H1 (cell line): Measurements from ENCODE around the gene GIPC2. TPM values are rescaled to one million over a fixed set of nuclear protein-coding genes. Genes with fewer than 3 reads are reported as not detected.
A peak's percentile ranks its signal among the peaks of the same experiment; 100 is the strongest.

Experiments
- CTCF ChIA-PET: fragments of 300-600 bp; sonication (Branson Sonifier 250); formaldehyde crosslinking; loops from one replicate; lab custom pipeline; 2021; ENCODE audit not compliant: partially characterized antibody; lab: Charles Lee
- POLR2A ChIA-PET: fragments of 300-600 bp; sonication (Branson Sonifier 250); formaldehyde crosslinking; loops from one replicate; lab custom pipeline; 2021; ENCODE audit warnings: inconsistent platforms; ENCODE audit not compliant: partially characterized antibody; lab: Charles Lee
- DNase-seq, 2 experiments: peaks; one replicate each; pipeline versions ENCODE4 v3.0.0 to v3.0.0-alpha.2; 2010 to 2022; ENCODE audit warnings: low spot score in 2 of 2, low read depth in 1 of 2, mixed read lengths in 1 of 2
- FAIRE-seq: peaks from 2 replicates; lab custom pipeline; 2011; peaks lifted over from hg19 to GRCh38; lab: Jason Lieb, UNC
- H2AFZ ChIP-seq: 2 replicates; pipeline ENCODE4 v1.8.1; 2012; ENCODE audit warnings: low read length, inconsistent platforms
- H2AK5ac ChIP-seq: 2 replicates; pipeline ENCODE4 v1.6.1; 2013; ENCODE audit warnings: low read depth, low read length
- H2BK120ac ChIP-seq: replicated peaks from 2 replicates; pipeline ENCODE3; 2013; ENCODE audit warnings: low read depth, low read length, inconsistent platforms
- H2BK12ac ChIP-seq: 2 replicates; pipeline ENCODE4 v1.6.1; 2013; ENCODE audit warnings: low read depth, low read length
- H2BK15ac ChIP-seq: 2 replicates; pipeline ENCODE4 v1.6.1; 2013; ENCODE audit warnings: low read length
- H2BK20ac ChIP-seq: 2 replicates; pipeline ENCODE4 v1.6.1; 2013; ENCODE audit warnings: low read length
- H2BK5ac ChIP-seq: 2 replicates; pipeline ENCODE4 v1.6.1; 2013; ENCODE audit warnings: low read depth, low read length
- H3K14ac ChIP-seq: 2 replicates; pipeline ENCODE4 v1.6.1; 2013; ENCODE audit warnings: inconsistent platforms; ENCODE audit not compliant: insufficient read length
- H3K18ac ChIP-seq: 2 replicates; pipeline ENCODE4 v1.6.1; 2013; ENCODE audit warnings: low read length; ENCODE audit errors: extremely low read depth
- H3K23ac ChIP-seq: 2 replicates; pipeline ENCODE4 v1.6.1; 2013; ENCODE audit warnings: inconsistent platforms; ENCODE audit not compliant: insufficient read length
- H3K23me2 ChIP-seq: 2 replicates; pipeline ENCODE4 v1.6.1; 2013; ENCODE audit warnings: low read depth, low read length
- H3K27ac ChIP-seq: 2 replicates; pipeline ENCODE4 v1.6.1; 2011; ENCODE audit warnings: low read depth, low read length, inconsistent platforms
- H3K27me3 ChIP-seq, 4 experiments: replicated peaks in 1 of 4; 1 replicate in 1 of 4; 2 replicates in 3 of 4; pipeline versions ENCODE4 v1.6.1 to v1.8.1; 2011 to 2013; ENCODE audit warnings: low read length in 3 of 4, mild to moderate bottlenecking in 3 of 4, inconsistent platforms in 2 of 4, mixed read lengths in 2 of 4, moderate library complexity in 1 of 4; ENCODE audit not compliant: control insufficient read depth in 3 of 4, insufficient read depth in 3 of 4; ENCODE audit errors: extremely low read depth in 1 of 4
- H3K36me3 ChIP-seq, 4 experiments: 2 replicates each; pipeline versions ENCODE4 v1.6.1 to v1.8.1; 2011 to 2013; ENCODE audit warnings: mild to moderate bottlenecking in 4 of 4, low read length in 3 of 4, moderate library complexity in 2 of 4, control low read depth in 1 of 4, inconsistent platforms in 1 of 4; ENCODE audit not compliant: insufficient read depth in 4 of 4, control insufficient read depth in 2 of 4
- H3K4ac ChIP-seq: replicated peaks from 2 replicates; pipeline ENCODE3; 2013; ENCODE audit warnings: low read length, low read depth, mixed read lengths, inconsistent platforms; ENCODE audit not compliant: insufficient read length
- H3K4me1 ChIP-seq, 4 experiments: replicated peaks in 1 of 4; 1 replicate in 1 of 4; 2 replicates in 3 of 4; pipeline versions ENCODE4 v1.6.1 to v1.8.1; 2011 to 2013; ENCODE audit warnings: low read length in 3 of 4, inconsistent platforms in 2 of 4, mixed read lengths in 1 of 4; ENCODE audit not compliant: insufficient read depth in 4 of 4, control insufficient read depth in 3 of 4
- H3K4me2 ChIP-seq, 2 experiments: 2 replicates each; pipeline versions ENCODE4 v1.6.1 to v1.8.1; 2011 to 2013; ENCODE audit warnings: low read depth in 2 of 2, low read length in 2 of 2, control low read depth in 1 of 2, inconsistent platforms in 1 of 2, mild to moderate bottlenecking in 1 of 2; ENCODE audit not compliant: insufficient read depth in 1 of 2
- H3K4me3 ChIP-seq, 4 experiments: fragments of 200-600, 300-600 bp in 1 of 4; sonication (generic), shearing (Covaris generic), sonication (Bioruptor Twin) in 1 of 4; 2 replicates each; pipeline versions ENCODE4 v1.5.1 to v1.8.1; 2011 to 2016; ENCODE audit warnings: low read length in 4 of 4, low read depth in 3 of 4, control low read depth in 2 of 4, inconsistent platforms in 2 of 4, mild to moderate bottlenecking in 2 of 4, mixed read lengths in 1 of 4, moderate library complexity in 1 of 4; ENCODE audit not compliant: insufficient read depth in 2 of 4; ENCODE audit errors: extremely low read depth in 1 of 4
- H3K56ac ChIP-seq: replicated peaks from 2 replicates; pipeline ENCODE3; 2013; ENCODE audit warnings: low read depth, mild to moderate bottlenecking, mixed read lengths, low read length, inconsistent platforms; ENCODE audit not compliant: insufficient read length
- H3K79me1 ChIP-seq: 2 replicates; pipeline ENCODE4 v1.6.1; 2013; ENCODE audit warnings: low read depth, low read length, control low read depth
- H3K79me2 ChIP-seq, 2 experiments: 2 replicates each; pipeline versions ENCODE4 v1.6.1 to v1.8.1; 2012 to 2013; ENCODE audit warnings: low read length in 2 of 2, mild to moderate bottlenecking in 2 of 2, inconsistent platforms in 1 of 2; ENCODE audit not compliant: insufficient read depth in 2 of 2, control insufficient read depth in 1 of 2
- H3K9ac ChIP-seq, 4 experiments: replicated peaks in 1 of 4; 1 replicate in 1 of 4; 2 replicates in 3 of 4; pipeline versions ENCODE4 v1.6.1 to v1.8.1; 2011 to 2013; ENCODE audit warnings: low read depth in 3 of 4, low read length in 3 of 4, control low read depth in 2 of 4, mild to moderate bottlenecking in 2 of 4, moderate library complexity in 2 of 4, inconsistent platforms in 1 of 4; ENCODE audit errors: extremely low read depth in 1 of 4
- H3K9me3 ChIP-seq, 2 experiments: 2 replicates each; pipeline versions ENCODE4 v1.6.1 to v1.8.1; 2012 to 2013; ENCODE audit warnings: mild to moderate bottlenecking in 2 of 2, moderate library complexity in 2 of 2, control low read depth in 1 of 2, inconsistent platforms in 1 of 2, low read depth in 1 of 2, low read length in 1 of 2, mixed read lengths in 1 of 2; ENCODE audit not compliant: insufficient read depth in 2 of 2
- H4K20me1 ChIP-seq, 2 experiments: replicated peaks in 1 of 2; 2 replicates each; pipeline versions ENCODE3 to v1.8.1; 2011 to 2013; ENCODE audit warnings: inconsistent platforms in 2 of 2, low read length in 2 of 2, mild to moderate bottlenecking in 1 of 2; ENCODE audit not compliant: insufficient read depth in 2 of 2, control insufficient read depth in 1 of 2
- H4K5ac ChIP-seq: 2 replicates; pipeline ENCODE4 v1.6.1; 2013; ENCODE audit warnings: low read length, low read depth, mixed read lengths, inconsistent platforms; ENCODE audit not compliant: insufficient read length
- H4K8ac ChIP-seq: 2 replicates; pipeline ENCODE4 v1.8.0; 2013; ENCODE audit warnings: mild to moderate bottlenecking, moderate library complexity, low read length, inconsistent platforms; ENCODE audit not compliant: insufficient read depth; ENCODE audit errors: extremely low read depth
- H4K91ac ChIP-seq: replicated peaks from 2 replicates; pipeline ENCODE3; 2013; ENCODE audit warnings: low read length, mixed read lengths, inconsistent platforms; ENCODE audit not compliant: insufficient read length
- ASH2L ChIP-seq: fragments of 200-600, 300-600 bp; sonication (generic); IDR thresholded peaks from one replicate; pipeline ENCODE4 v1.7.1; 2017; ENCODE audit warnings: low read length
- ATF2 ChIP-seq: IDR thresholded peaks from 2 replicates; pipeline ENCODE4 v1.6.1; 2012; ENCODE audit warnings: low read length, inconsistent platforms
- CBX5 ChIP-seq: fragments of 300-800, 300-1000 bp; sonication (generic); IDR thresholded peaks from 2 replicates; pipeline ENCODE4 v1.7.1; 2016; ENCODE audit warnings: antibody characterized with exemption, low read length, low read depth
- CREB1 ChIP-seq: IDR thresholded peaks from 2 replicates; pipeline ENCODE4 v1.6.1; 2012; ENCODE audit warnings: inconsistent platforms
- EGR1 ChIP-seq: IDR thresholded peaks from 2 replicates; pipeline ENCODE4 v1.6.1; 2011; ENCODE audit warnings: low read depth, low read length, borderline replicate concordance
- JUND ChIP-seq: IDR thresholded peaks from 2 replicates; pipeline ENCODE4 v1.6.1; 2011; ENCODE audit warnings: mild to moderate bottlenecking, improper control_type of control experiment, low read length
- KDM5A ChIP-seq: fragments of 200-600 bp; IDR thresholded peaks from 2 replicates; pipeline ENCODE4 v1.7.1; 2012; ENCODE audit warnings: mild to moderate bottlenecking, low read length, inconsistent platforms, mixed read lengths
- SIN3A ChIP-seq, 2 experiments: IDR thresholded peaks in 1 of 2; conservative IDR thresholded peaks in 1 of 2; 2 replicates each; pipeline ENCODE4 v1.6.1; 2011 to 2012; ENCODE audit warnings: low read length in 2 of 2, improper control_type of control experiment in 1 of 2, low read depth in 1 of 2, mild to moderate bottlenecking in 1 of 2
- TAF7 ChIP-seq: optimal IDR thresholded peaks from 2 replicates; pipeline ENCODE3; 2011; ENCODE audit warnings: low read depth, mild to moderate bottlenecking, inconsistent platforms, low read length, moderate library complexity, borderline replicate concordance
- TCF12 ChIP-seq: IDR thresholded peaks from 2 replicates; pipeline ENCODE4 v1.6.1; 2011; ENCODE audit warnings: low read depth, mild to moderate bottlenecking, low read length
- TEAD4 ChIP-seq: IDR thresholded peaks from 2 replicates; pipeline ENCODE4 v1.6.1; 2012; ENCODE audit warnings: low read depth, low read length, inconsistent platforms, mixed read lengths
- WGBS, 2 experiments: shearing (Covaris generic) in 1 of 2; methylation state at CpG; one replicate each; pipeline versions ENCODE4 v1.1.6 to v1.1.7; 2013 to 2015; ENCODE audit warnings: low lambda C conversion rate in 2 of 2, mixed read lengths in 2 of 2, inconsistent platforms in 1 of 2, low coverage in 1 of 2, missing lambda C conversion rate in 1 of 2; ENCODE audit not compliant: insufficient replicate concordance in 2 of 2, insufficient coverage in 1 of 2, insufficient read length in 1 of 2; ENCODE audit errors: extremely low coverage in 1 of 2, missing lambda C conversion rate in 1 of 2; 5-methylcytosine and 5-hydroxymethylcytosine counted together
- polyA plus RNA-seq, 7 experiments: library from polyadenylated mRNA; depleted of rRNA in 3 of 7; stranded (reverse) in 5 of 7; unstranded in 2 of 7; fragments of >200 nt in 5 of 7; fragments of 200-250 nt in 2 of 7; gene quantifications; 1 replicate in 5 of 7; 2 replicates in 1 of 7; 4 replicates in 1 of 7; pipeline versions ENCODE4 v1.2.1 to v1.2.3, GENCODE V29; 2011 to 2013; ENCODE audit warnings: missing spikeins in 2 of 7, mixed read lengths in 2 of 7
- total RNA-seq: library from RNA; stranded (reverse); fragmentation: NEBNext Ultra II Directional; extraction: Animal tissue kit (Norgen Biotek cat#: 25700); gene quantifications from 2 replicates; pipeline ENCODE4 v1.2.1, GENCODE V29; 2021

GIPC2 gene
- total and polyA plus RNA-seq, 2 of the 8 experiments (the other 6 are each of a cell fraction or from before 2014, with no cell fraction given): 0.29 to 0.69 TPM

- DNase-seq (no peak), FAIRE-seq (no peak)
Measured at GRCh38 chr1:78177708-78178270, 132.0 kb downstream of the GIPC2 start.

More at GRCh38 chr1:78177708-78178270, 132.0 kb downstream of the GIPC2 start:
- Histone ChIP-seq H3K9ac (no peak overlapping the region), H3K27ac (no peak overlapping the region), H3K23ac (no peak overlapping the region), H3K56ac (no peak overlapping the region), H2BK15ac (no peak overlapping the region), H3K4me3 (no peak overlapping the region), H2BK5ac (no peak overlapping the region), H3K4ac (no peak overlapping the region), H2AK5ac (no peak overlapping the region), H3K36me3 (no peaks in the 10 kb centered on the region), H3K4me2 (no peak overlapping the region), H3K18ac (no peak overlapping the region), H4K91ac (no peak overlapping the region), H3K79me2 (no peaks in the 10 kb centered on the region), H4K20me1 (no peaks in the 10 kb centered on the region), H3K14ac (no peak overlapping the region), H4K8ac (no peak overlapping the region), H4K5ac (no peak overlapping the region), H3K27me3 (no peaks in the 10 kb centered on the region), H2BK120ac (no peak overlapping the region), H3K9me3 (no peaks in the 10 kb centered on the region), H2BK20ac (no peak overlapping the region), H2BK12ac (no peak overlapping the region), H3K4me1 (no peaks in the 10 kb centered on the region), H2AFZ (0 out of 2 replicates have a peak overlapping the region, but pooled peaks have one; percentile 15), H3K79me1 (no peaks in the 10 kb centered on the region), H3K23me2 (no peaks in the 10 kb centered on the region)
- ChIA-PET CTCF (interaction anchor here (0.6 to 1.2 kb wide), 4 partner anchors 11 to 500 kb away, joined by 3 to 6 read pairs (median 3); no protein-coding TSS in a partner anchor), POLR2A (no interaction called here)
- TF ChIP-seq JUND (no peak), TAF7 (no peak), EGR1 (no peak), TEAD4 (no peak), SIN3A (conservative IDR thresholded peaks at IDR 0.05 in 1 of 2, IDR thresholded peaks at IDR 0.05 in 1 of 2; ENCODE audit: low read depth in 1 of 2, low read length in 2 of 2) (no peak), ASH2L (no peak), CBX5 (no peak), CREB1 (no peak), ATF2 (no peak), TCF12 (no peak), KDM5A (no peak)
- 87% methylated on average over 3 of the region's 3 CpGs; no CpG with 5 or more reads in 1 of the 2 experiments for WGBS, 2 experiments
